GM20431 (cell line): Measurements from ENCODE around the gene JAKMIP3.

ENCODE experiments used
- in situ Hi-C: fragments of 300-500 bp; cut with MseI, MboI; formaldehyde crosslinking; loops from one replicate; pipeline ENCODE4 v1.15.0; 2020; ENCODE audit warnings: low sequenced_read_pairs; ENCODE audit not compliant: unreplicated experiment

Gene JAKMIP3

DNA sequence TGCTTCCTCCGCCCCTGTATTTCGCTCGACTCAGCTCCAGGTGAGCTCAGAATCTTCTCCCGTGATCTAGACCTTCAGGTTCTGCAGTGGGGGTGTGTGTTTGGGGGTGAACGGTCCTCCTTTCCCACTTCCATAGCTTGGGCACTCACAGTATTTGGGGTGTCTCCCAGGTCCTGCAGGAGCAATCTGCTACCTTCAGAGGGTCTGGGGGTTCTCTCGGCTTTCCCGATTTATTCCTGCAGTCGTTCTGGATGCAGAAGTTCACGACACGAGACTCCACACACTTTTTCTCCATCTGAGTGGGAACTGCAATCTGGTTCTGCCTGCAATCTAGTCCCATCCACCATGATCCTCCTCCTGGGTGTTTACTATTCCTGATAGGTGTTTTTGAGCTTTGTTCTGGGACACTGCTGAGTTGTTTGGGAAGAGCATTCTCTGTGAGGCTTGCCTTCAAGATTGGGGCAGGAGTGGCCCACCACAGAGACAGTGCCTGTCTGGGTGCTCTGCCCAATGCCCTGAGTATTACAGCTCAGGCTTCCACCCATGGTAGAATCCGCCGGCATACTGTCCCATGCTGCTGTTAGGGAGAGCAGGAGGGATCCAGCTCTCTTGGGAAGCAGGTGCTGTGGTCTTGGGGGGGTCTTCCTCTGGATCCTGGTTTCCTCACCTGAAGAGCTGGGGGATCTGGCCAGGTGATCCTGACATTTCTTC, 29.8 kb downstream of the JAKMIP3 start:
- in situ Hi-C loops, result no loop called here

GRCh38 chr10:132096223-132096622, 30.5 kb downstream of the JAKMIP3 start:
- in situ Hi-C loops, result no loop called here

DNA sequence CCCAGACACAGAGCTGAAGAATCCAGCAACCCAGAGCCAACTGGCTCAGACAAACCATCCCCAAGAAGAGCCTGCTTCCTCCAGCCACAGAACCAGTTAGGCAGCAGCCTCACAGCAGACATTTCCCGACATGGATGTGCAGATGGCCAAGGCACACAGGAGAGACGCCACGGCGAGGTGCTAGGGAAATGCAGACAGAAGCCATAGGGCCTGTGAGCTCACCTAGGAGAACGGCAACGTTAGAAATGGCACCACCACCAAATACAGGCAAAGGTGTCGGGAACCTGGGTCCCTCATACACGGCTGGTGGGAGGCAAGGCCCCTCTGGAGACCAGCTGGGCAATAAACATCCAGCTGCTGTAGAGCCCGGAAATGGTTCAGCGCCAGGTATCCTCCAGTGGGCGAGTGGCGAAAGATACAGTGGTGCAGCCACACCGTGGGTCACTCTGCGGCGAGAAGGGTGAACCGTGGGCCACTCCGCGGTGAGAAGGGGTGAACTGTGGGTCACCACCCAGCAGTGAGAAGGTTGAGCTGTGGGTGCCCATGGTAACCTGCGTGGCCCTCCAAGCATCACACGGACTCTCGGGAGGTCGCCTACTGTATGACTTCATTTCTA, 31.2 kb downstream of the JAKMIP3 start:
- in situ Hi-C loops, result no loop called here

- in situ Hi-C loops, result no loop called here
Observed at GRCh38 chr10:132097609-132098377, 32.0 kb downstream of the JAKMIP3 start.

DNA sequence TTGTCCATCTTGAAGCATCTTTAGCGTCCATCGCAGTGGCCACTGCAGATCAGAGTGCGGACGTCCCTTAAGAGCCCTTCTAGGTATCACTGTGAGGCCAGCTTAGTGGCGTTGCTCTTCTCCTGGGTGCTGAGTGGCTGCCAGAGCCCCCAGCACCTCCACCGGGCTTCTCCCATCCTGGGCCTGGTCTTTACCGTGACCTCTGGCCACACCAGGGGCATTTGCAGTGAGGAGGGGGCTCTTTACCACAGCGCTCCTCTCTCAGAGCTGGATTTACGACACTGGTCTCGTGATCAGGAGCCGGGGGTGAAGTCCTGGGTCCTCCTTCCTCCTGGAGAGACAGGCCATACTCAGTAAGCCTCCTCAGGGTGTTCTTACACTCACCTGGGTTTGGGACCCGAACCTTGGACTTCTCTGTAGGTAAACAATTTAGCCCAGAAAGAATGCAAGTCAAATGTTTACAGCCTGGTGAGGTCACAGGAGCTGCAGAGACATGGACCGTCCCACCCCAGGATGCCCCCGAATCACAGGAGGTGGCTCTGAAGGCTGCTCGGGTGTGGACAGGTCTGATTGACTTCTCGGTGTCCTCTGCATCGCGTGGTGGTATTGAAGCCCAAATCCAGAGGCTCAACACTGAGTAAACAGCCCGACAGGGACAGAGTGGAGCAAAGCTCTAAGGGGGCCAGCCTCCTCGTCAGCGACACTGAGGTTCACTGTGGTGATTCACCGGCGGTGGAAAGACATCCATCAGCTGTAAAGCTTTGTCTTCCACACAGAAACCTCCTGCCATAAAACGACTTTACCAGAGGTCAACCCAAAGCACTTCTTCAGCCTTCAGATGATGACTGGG, 33.0 kb downstream of the JAKMIP3 start:
- in situ Hi-C loops, result no loop called here

DNA sequence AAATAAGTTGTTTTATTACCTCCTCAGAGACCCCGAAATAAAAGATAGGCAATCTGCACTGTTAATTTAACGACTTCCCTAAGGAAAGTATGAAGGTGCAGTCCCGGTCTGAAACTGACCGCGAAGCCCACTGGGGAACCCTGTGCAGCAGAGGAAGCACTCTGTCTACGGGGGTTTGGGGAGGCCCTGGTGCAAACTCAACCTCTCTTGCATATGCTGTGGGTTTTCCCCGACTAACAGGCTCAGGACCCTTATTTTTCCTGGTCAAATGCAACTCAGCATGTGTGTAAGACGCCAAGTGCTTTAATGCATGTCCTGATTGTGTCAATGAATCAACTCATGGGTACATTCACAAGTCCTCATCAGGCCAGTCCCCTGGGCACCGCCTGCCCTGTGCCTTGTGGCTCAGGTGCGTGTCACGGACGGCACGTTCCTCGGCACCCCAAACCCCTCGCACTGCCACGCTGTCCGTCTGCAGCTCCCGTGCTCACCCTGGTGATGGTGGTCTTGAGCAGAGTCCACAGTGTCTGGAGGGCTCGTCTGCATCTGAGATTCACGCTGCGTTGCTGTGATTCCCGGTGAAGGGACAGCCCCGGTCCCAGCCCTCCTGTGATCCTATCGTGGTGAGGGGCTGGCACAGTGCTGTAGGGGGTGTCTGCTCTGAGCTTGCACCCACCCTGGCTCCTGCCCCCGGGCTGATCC, 33.8 kb downstream of the JAKMIP3 start:
- in situ Hi-C loops, result no loop called here

DNA sequence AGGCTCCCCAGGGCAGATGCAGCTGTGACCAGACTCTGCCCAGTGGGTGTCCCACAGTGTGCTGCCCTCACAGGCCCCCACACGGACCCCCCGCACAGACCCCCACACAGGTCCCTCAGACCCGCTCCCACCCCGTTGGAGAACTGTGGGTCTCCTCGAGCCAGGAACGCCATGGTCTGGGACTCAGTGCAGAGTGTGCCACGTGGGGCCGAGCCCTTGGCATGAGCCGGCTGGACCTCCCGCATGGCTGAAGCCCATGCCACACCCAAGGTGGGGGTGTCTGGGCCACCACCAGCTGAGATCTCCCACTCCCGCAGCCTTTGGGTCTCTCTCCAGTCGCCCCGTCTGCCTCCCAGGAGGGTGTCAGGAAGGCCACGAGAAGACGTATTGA, 34.3 kb downstream of the JAKMIP3 start:
- in situ Hi-C loops, result no loop called here

DNA sequence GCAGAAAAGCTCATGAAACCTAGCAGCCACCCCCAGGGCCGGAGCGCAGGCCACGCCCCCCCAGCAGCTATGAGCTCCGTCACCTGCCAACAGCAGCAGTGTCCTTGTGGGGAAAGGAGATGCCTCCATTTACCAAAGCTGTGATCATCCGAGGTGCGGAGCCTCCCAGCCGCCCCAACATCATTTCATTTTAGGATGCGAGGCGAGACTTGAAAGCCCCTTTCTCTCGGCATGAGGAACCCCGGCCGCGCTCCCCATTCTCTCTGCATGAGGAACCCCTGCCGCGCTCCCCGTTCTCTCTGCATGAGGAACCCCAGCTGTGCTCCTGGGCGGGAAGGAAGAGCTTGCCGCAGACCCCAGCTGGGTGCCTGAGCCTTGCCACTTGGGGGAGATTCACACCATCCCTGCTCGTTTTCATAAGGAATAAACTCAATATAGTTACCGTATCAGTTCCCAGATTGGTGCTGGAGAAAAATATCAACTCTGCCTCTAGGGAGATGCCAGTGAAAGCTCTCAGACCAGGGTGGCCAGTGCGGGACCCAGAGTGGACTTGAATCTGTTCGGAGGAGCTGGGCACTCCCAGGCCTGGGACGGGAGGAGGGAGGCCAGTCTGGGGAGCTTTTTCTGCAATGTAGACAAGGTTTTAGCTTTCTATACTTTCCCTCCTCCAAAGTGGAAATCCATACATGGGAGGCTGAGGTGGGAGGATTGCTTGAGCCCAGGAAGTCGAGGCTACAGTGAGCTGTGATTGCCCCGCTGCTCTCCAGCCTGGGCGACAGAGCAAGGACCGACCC, 35.0 kb downstream of the JAKMIP3 start:
- in situ Hi-C loops, result no loop called here

DNA sequence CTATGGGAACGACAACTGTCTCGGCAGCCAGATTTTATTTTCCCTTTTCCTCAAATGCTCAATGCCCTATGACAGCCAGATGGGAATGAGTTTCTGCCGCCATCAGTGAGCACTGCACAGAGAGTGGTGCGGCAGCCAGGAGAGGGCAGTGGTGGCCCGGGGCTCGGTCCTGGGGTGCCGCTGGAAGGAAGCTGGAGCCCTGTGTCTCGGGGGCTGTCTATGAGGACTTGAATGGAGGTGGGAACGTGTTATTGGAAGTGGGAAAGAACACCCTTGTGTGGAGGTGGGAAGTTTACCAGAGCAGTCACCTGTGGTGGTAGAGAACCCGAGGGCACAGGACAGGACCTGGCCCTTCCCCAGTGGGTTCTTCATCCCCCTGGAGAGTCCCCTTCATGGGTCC, 35.8 kb downstream of the JAKMIP3 start:
- in situ Hi-C loops, result no loop called here

- in situ Hi-C loops, result no loop called here
Observed at GRCh38 chr10:132102071-132102716, 36.4 kb downstream of the JAKMIP3 start.

DNA sequence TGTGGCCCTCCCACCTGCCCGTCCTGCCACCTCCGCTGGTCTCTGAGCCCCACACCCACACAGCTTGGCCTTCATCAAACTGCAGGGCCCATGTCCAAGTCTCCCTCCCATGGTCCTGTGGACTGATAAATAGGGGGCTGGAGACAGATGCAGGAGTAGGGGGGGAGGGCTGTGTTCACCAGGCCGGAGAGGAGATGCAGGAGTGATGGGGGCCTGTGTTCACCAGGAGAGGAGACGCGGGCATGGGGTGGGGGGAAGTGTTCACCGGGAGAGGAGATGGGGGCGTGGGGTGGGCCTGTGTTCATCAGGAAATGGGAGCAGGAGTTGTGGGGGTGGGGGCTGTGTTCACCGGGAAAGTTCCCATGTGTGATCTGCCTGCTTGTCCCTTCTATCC, 37.0 kb downstream of the JAKMIP3 start:
- in situ Hi-C loops, result no loop called here

GRCh38 chr10:132103116-132103910, 37.6 kb downstream of the JAKMIP3 start:
- in situ Hi-C loops, result no loop called here

DNA sequence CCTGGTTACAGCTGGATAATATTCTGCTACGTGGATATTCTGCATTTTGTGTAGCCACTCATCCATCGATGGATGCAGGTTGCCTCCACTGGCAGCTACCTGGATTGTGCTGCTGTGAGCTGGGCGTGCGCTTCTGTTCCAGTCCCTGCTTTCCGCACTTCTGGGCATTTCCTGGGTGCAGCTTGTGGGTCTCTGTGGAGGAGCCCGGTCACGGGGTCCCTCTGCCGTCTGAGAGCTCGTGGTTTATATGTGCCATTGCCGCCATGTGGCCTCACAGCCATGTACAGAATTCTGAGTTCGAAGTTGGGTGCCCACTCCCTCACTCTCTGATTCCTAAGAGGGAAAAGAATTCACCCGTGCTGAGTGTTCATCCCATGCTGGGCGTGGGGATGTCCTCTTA, 38.3 kb downstream of the JAKMIP3 start:
- in situ Hi-C loops, result no loop called here

GRCh38 chr10:132104471-132105301, 38.9 kb downstream of the JAKMIP3 start:
- in situ Hi-C loops, result no loop called here

- in situ Hi-C loops, result no loop called here
Observed at GRCh38 chr10:132105302-132105995, 39.7 kb downstream of the JAKMIP3 start.

DNA sequence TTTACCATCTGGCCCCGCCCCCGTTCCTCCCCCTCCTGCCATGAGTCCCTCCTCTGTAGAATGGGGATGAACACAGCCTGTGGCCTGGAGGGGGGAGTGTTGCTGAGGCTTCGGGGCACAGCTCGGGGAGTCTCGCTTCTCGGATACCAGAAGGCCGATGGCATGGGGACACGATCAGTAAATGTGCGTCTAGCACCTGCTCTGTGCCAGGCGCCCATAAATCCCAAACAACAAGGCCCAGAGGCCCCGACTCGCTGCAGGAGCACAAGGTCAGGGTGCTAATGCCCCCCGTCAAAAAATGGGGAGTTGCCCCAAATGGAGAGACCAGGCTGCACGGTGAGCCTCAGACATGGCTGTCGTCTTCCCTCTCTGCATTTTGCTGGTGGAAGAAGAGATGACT, 40.7 kb downstream of the JAKMIP3 start:
- in situ Hi-C loops, result no loop called here
